Thymus (tissue), 11 donors: Measurements from ENCODE around the gene SULT2A1. TPM values are rescaled to one million over a fixed set of nuclear protein-coding genes. Genes with fewer than 3 reads are reported as not detected.
"Not testable (repeated sequence)": the region's sequence is repeated elsewhere in the genome, so short reads cannot be mapped to it uniquely, and the experiment has no call there.

Experiments
- DNase-seq, 9 donors: peaks; one replicate each; pipeline ENCODE4 v3.0.0-alpha.2; 2013; ENCODE audit warnings: low spot score in 9 of 9, low read depth in 6 of 9, missing footprints in 1 of 9
- H3K27ac ChIP-seq, 2 donors: one replicate each; pipeline ENCODE4 v1.5.1; 2013; ENCODE audit warnings: control low read depth in 1 of 2, low read depth in 1 of 2, low read length in 1 of 2, mild to moderate bottlenecking in 1 of 2, moderate library complexity in 1 of 2
- H3K27me3 ChIP-seq, 2 donors: one replicate each; pipeline ENCODE4 v1.5.1; 2013; ENCODE audit warnings: low read length in 1 of 2; ENCODE audit not compliant: control insufficient read depth in 2 of 2, insufficient read depth in 1 of 2
- H3K36me3 ChIP-seq, 2 donors: one replicate each; pipeline ENCODE4 v1.5.1; 2013; ENCODE audit warnings: low read length in 1 of 2, mild to moderate bottlenecking in 1 of 2, moderate library complexity in 1 of 2; ENCODE audit not compliant: control insufficient read depth in 2 of 2, insufficient read depth in 2 of 2
- H3K4me1 ChIP-seq, 2 donors: one replicate each; pipeline ENCODE4 v1.5.1; 2013; ENCODE audit warnings: low read length in 2 of 2; ENCODE audit not compliant: control insufficient read depth in 2 of 2, insufficient read depth in 2 of 2
- H3K4me3 ChIP-seq, 2 donors: one replicate each; pipeline ENCODE4 v1.5.1; 2013; ENCODE audit warnings: low read length in 2 of 2, control low read depth in 1 of 2, mild to moderate bottlenecking in 1 of 2
- H3K9me3 ChIP-seq, 2 donors: one replicate each; pipeline ENCODE4 v1.5.1; 2013; ENCODE audit warnings: low read length in 1 of 2, mild to moderate bottlenecking in 1 of 2; ENCODE audit not compliant: control insufficient read depth in 2 of 2, insufficient read depth in 1 of 2
- WGBS: extraction: QIAGEN DNeasy Blood & Tissue Kit; methylation state at CpG from one replicate; pipeline ENCODE4 v1.1.7; 2013; 5-methylcytosine and 5-hydroxymethylcytosine counted together
- polyA plus RNA-seq: library from polyadenylated mRNA; stranded (reverse); fragments of 200-250 nt; gene quantifications from one replicate; pipeline ENCODE4 v1.2.3, GENCODE V29; 2013
- total RNA-seq: library from RNA; stranded (reverse); fragments of 120-200 nt; gene quantifications from one replicate; pipeline ENCODE4 v1.2.4, GENCODE V29; 2013
- donor health status: healthy.

The SULT2A1 gene
- total and polyA plus RNA-seq, 2 donors, result 0.02 TPM; not detected in 1

- Histone ChIP-seq H3K9me3 (no peaks in the 10 kb centered on the region), H3K27me3 (no peaks in the 10 kb centered on the region), H3K4me1 (no peaks in the 10 kb centered on the region), H3K27ac (no peak overlapping the region), H3K36me3 (no peaks in the 10 kb centered on the region), H3K4me3 (no peak overlapping the region)
- DNase-seq, result no peak
- 96% methylated on average over 4 of the region's 4 CpGs for WGBS
These were observed 7.2 kb downstream of the SULT2A1 start for GRCh38 chr19:47878906-47879305.

DNA sequence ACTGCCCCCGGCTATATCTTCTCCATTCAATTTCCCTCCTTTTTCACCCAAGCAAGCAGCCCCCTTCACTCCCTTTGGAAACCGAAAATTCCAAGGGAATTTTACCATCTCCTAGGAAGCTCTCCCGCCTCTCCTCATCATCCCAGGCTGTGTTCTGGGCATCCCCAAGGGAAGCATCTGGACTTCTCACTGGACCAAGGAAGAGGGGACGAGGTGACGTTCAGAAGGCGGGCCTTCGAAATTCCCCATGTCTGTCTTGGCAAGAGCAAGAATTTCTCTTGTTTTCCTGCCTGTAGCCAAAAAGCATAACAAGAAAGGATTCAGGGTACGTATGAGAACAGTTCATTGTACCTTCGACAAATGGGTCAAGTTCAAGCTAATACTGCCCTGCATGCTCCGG lies 20.9 kb downstream of the SULT2A1 start:
- H3K27ac ChIP-seq, result no peak overlapping the region
- H3K36me3 ChIP-seq, result no peaks in the 10 kb centered on the region
- H3K9me3 ChIP-seq, result no peaks in the 10 kb centered on the region
- 90% methylated on average over 10 of the region's 10 CpGs for WGBS
- peaks cover 0 to 12% of the 10 kb centered on the region in 2 donors for H3K27me3 ChIP-seq
- H3K4me1 ChIP-seq, result no peaks in the 10 kb centered on the region
- no peak overlapping the region for H3K4me3 ChIP-seq
- DNase-seq, result no peak

DNA sequence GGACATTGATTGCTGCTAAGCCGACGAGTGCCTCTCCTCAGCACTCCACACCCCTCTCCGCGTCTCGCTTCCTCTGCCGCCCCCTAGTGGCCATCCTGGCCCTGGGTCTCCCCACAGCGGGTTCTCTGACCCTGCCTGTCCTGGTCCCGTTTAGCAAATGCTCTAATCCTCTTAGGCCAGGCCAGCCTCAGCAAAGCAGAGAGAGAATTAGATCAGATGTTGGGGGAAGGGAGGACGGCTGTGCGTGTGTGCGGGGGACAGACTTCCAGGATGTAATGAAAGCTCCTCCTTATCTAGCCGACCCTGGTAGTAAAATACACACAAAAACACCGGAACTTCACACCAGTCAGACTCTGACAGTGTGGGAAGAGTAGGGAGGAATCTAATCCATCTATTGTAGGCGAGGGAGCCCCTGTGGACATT lies 22.6 kb downstream of the SULT2A1 start:
- 23% methylated on average over 14 of the region's 14 CpGs for WGBS
- no peaks in the 10 kb centered on the region for H3K9me3 ChIP-seq
- no peak overlapping the region for H3K27ac ChIP-seq
- no peaks in the 10 kb centered on the region for H3K36me3 ChIP-seq
- peaks cover 0 to 12% of the 10 kb centered on the region in 2 donors for H3K27me3 ChIP-seq
- H3K4me3 ChIP-seq, result no peak overlapping the region
- H3K4me1 ChIP-seq, result no peaks in the 10 kb centered on the region
- peak; percentile 13 to 69 (median 44) for DNase-seq

DNA sequence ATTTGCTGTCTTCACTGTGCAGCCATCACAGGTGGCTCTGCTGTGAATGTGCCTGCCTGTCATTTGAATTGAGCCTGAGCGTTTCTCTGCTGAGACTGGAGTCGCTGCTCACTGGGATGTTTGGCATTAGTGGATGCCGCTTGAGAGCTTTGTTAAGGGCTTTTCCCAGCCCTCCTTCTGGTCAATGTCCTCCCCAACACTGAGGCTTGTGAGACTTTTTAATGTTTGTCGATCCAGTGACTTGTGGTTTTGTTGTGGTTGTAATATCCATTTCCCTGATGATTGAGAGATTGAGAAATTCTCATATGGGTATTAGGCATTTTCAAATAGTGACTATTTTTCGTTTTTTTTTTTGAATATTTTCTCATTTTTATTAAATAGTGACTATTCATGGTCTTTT lies 24.5 kb downstream of the SULT2A1 start:
- DNase-seq, result no peak
- H3K36me3 ChIP-seq, result no peaks in the 10 kb centered on the region
- 94% methylated on average over 5 of the region's 5 CpGs for WGBS
- no peak overlapping the region for H3K4me3 ChIP-seq
- H3K9me3 ChIP-seq, result no peaks in the 10 kb centered on the region
- H3K4me1 ChIP-seq, result no peaks in the 10 kb centered on the region
- no peak overlapping the region for H3K27ac ChIP-seq
- peaks cover 0 to 12% of the 10 kb centered on the region in 2 donors for H3K27me3 ChIP-seq

DNA sequence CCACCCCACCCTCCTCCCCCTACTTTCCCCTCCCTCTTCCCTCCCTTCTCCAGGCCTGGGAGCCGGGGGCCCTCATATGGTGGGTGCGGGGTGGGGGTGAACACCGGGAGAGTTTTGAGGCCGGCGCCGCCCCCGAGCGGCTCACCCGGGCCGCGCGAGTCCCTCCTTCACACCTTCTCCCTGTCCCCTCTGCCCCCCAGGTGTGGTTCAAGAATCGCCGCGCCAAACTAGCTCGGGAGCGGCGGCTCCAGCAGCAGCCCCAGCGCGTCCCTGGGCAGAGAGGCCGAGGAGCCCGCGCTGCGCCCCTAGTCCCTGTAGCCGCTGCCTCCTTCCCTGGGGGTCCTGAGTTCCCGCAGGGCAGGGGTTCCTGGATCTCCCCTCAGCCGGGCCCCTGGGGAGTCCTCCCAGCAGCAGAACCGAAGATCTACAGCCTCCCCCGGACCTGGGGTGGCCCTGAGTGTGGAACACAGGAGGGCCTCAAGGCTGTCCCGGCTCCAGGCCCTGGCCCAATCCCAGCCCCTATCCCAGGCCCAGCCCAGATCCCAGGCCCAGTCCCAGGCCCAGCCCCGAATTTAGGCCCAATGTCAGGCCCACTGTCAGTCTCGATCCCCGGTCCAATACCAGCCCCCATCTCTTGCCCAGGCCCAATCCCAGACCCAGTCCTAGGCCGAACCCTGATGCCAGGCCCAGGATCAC lies 25.4 kb downstream of the SULT2A1 start:
- DNase-seq, result no peak
- no peak overlapping the region for H3K27ac ChIP-seq
- no peaks in the 10 kb centered on the region for H3K36me3 ChIP-seq

GRCh38 chr19:47859838-47860237 lies 26.3 kb downstream of the SULT2A1 start:
- not testable (repeated sequence) for H3K36me3 ChIP-seq, H3K9me3 ChIP-seq, H3K4me1 ChIP-seq, H3K4me3 ChIP-seq, H3K27ac ChIP-seq, DNase-seq
- H3K27me3 ChIP-seq, result peaks cover 0 to 12% of the 10 kb centered on the region in 2 donors
- 90% methylated on average over 5 of the region's 17 CpGs for whole genome bisulfite sequencing

More for the DNA sequence above, 25.4 kb downstream of the SULT2A1 start:
- H3K4me3 ChIP-seq, result no peak overlapping the region
- 59% methylated on average over 33 of the region's 34 CpGs for WGBS
- H3K4me1 ChIP-seq, result no peaks in the 10 kb centered on the region
- H3K27me3 ChIP-seq, result peaks cover 0 to 12% of the 10 kb centered on the region in 2 donors
- no peaks in the 10 kb centered on the region for H3K9me3 ChIP-seq

DNA sequence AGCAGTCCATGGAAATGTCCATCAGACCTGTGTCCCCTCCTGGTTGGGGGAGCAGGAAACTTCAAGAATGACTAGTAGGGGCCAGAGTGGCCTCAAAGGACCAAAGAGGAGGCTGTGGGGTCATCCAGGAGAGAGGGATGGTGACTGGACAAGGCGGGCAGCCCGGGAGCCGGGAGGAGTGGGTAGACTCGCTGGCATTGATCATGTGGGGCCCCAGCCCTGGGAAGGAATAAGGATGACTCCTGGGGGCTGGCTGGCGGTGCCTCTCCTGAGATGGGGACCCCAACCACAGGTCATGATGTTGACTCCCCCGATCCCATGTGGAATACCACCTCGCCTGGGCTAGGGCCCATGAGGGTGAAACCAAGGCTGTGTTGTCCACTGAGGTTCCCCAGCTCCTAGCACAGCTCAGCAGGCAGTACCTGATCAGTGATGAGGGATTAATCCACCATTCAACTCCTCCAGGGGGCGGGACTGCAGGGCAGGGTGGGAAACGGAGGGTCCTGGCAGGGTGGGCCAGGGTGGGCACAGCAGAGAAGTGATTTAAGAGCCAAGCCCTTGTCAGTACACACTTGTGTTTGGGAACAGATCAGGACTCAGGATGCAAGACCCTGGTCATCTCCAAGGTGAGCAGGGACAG lies 27.3 kb downstream of the SULT2A1 start, which contains the start of gene TPRX2:
Gene TPRX2 (plus strand): TSS at position 590 of the 640 bp plus-strand sequence. CDS start 12 bp downstream, at position 602.
- H3K27ac ChIP-seq, DNase-seq, H3K9me3 ChIP-seq, H3K4me1 ChIP-seq, H3K4me3 ChIP-seq, H3K36me3 ChIP-seq: not testable (repeated sequence)
- WGBS, result 84% methylated on average over 9 of the region's 9 CpGs
- H3K27me3 ChIP-seq, result peaks cover 0 to 12% of the 10 kb centered on the region in 2 donors

DNA sequence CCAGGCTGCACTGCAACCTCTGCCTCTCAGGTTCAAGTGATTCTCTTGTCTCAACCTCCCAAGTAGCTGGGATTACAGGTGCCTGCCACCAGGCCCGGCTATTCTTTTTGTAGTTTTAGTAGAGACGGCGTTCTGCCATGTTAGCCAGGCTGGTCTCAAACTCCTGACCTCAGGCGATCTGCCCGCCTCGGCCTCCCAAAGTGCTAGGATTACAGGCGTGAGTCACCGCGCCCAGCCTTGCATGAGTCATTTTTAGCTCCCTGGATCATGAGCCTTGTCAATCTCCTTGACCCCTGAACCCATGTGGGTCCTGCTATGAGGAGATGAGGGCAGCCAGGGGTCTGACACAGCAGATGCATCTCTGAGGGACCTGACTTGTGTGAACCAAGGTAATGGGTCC lies 27.9 kb downstream of the SULT2A1 start:
- H3K4me3 ChIP-seq, H3K36me3 ChIP-seq, H3K4me1 ChIP-seq, H3K27me3 ChIP-seq, H3K9me3 ChIP-seq, H3K27ac ChIP-seq, DNase-seq: not testable (repeated sequence)
- 95% methylated on average over 9 of the region's 9 CpGs for WGBS

DNA sequence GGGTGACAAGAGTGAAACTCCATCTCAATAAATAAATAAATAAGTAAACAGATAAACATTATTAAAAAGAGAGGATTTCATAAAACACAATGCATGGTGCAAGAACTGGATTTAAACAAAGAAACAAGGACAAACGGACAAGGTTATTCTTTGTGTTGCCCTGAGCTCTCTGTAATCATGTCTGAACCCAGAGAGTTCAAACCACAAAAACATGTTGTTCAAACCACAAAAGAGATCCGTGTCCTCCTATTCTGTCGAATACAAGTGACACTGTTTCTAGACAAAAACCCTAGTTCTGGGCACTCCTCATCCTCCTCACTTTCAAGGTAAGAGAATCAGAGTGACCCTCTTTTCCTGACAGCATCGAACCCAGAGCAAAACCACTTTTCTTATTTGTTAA lies 31.7 kb downstream of the SULT2A1 start:
- Histone ChIP-seq H3K36me3 (no peaks in the 10 kb centered on the region), H3K4me3 (no peak overlapping the region), H3K4me1 (no peaks in the 10 kb centered on the region), H3K27ac (no peak overlapping the region), H3K27me3 (peaks cover 2 to 20% of the 10 kb centered on the region in 2 donors), H3K9me3 (no peaks in the 10 kb centered on the region)
- no peak for DNase-seq
- 29% methylated on average over 4 of the region's 4 CpGs for WGBS
